K562 (cell line): ENCODE results near the gene RMC1. TPM values are rescaled to one million over a fixed set of nuclear protein-coding genes. Genes with fewer than 3 reads are reported as not detected.

Source experiments
- ATAC-seq: fragments of 200-7000 bp; cut with Tn5 transposase; 3 replicates; pipeline ENCODE4 v1.9.1; 2020; ENCODE audit warnings: moderate library complexity
- BruUV-seq: library from RNA; stranded (reverse); fragments of 400-500 nt; replicated peaks from 2 replicates; lab custom pipeline; 2021; lab: Mats Ljungman, UMichigan
- CTCF ChIA-PET: fragments of 300-600 bp; formaldehyde crosslinking; extraction: SDS; loops from one replicate; lab custom pipeline; 2021; ENCODE audit warnings: low intra/inter-chr PET ratio; lab: Yijun Ruan, JAX
- POLR2A ChIA-PET: fragments of 300-600, 350-650 bp; sonication (Branson Sonifier 250); formaldehyde crosslinking; extraction: SDS; loops from one replicate; lab custom pipeline; 2021; ENCODE audit warnings: antibody characterized with exemption, inconsistent platforms; lab: Yijun Ruan, JAX
- DNase-seq, 4 experiments: peaks; one replicate each; pipeline versions ENCODE4 v3.0.0 to v3.0.0-alpha.2; 2011 to 2018; ENCODE audit warnings: low spot score in 3 of 4, mixed read lengths in 3 of 4; ENCODE audit errors: extremely low read depth in 1 of 4
- FAIRE-seq: peaks from 2 replicates; lab custom pipeline; 2011; peaks lifted over from hg19 to GRCh38; lab: Jason Lieb, UNC
- H2AFZ ChIP-seq: 2 replicates; pipeline ENCODE4 v1.6.0; 2011; ENCODE audit warnings: low read depth, low read length, control low read depth, inconsistent platforms
- H3K27ac ChIP-seq: fragments of 200-600 bp; 3 replicates; pipeline ENCODE4 v1.8.0; 2011; ENCODE audit warnings: low read depth, mild to moderate bottlenecking, control low read depth, inconsistent platforms, low read length, moderate library complexity, mixed read lengths; ENCODE audit errors: extremely low read depth
- H3K27me3 ChIP-seq, 2 experiments: fragments of 300-600 bp in 1 of 2; 2 replicates in 1 of 2; 3 replicates in 1 of 2; pipeline versions ENCODE4 v1.6.0 to v1.8.0; 2011; ENCODE audit warnings: inconsistent platforms in 2 of 2, low read length in 2 of 2, mild to moderate bottlenecking in 1 of 2, mixed read lengths in 1 of 2, moderate library complexity in 1 of 2; ENCODE audit not compliant: control insufficient read depth in 2 of 2, insufficient read depth in 2 of 2
- H3K36me3 ChIP-seq: fragments of 300-600 bp; 3 replicates; pipeline ENCODE4 v1.8.0; 2011; ENCODE audit warnings: mild to moderate bottlenecking, low read length, inconsistent platforms; ENCODE audit not compliant: control insufficient read depth, insufficient read depth
- H3K4me1 ChIP-seq, 2 experiments: fragments of 200-600 bp in 1 of 2; replicated peaks in 1 of 2; 2 replicates in 1 of 2; 3 replicates in 1 of 2; pipeline versions ENCODE4 v1.5.1 to v1.8.0; 2011; ENCODE audit warnings: inconsistent platforms in 2 of 2, low read length in 2 of 2, mild to moderate bottlenecking in 1 of 2, mixed read lengths in 1 of 2, moderate library complexity in 1 of 2; ENCODE audit not compliant: control insufficient read depth in 2 of 2, insufficient read depth in 2 of 2
- H3K4me2 ChIP-seq: 2 replicates; pipeline ENCODE4 v1.6.1; 2011; ENCODE audit warnings: low read length, control low read depth, inconsistent platforms, mixed read lengths; ENCODE audit not compliant: insufficient read depth
- H3K4me3 ChIP-seq: fragments of 200-600 bp; sonication (generic), shearing (Covaris generic); 2 replicates; pipeline ENCODE4 v1.5.1; 2016; ENCODE audit warnings: control low read depth, inconsistent platforms
- H3K79me2 ChIP-seq: fragments of 200-600 bp; 3 replicates; pipeline ENCODE4 v1.8.0; 2011; ENCODE audit warnings: low read length, inconsistent platforms; ENCODE audit not compliant: control insufficient read depth, insufficient read depth
- H3K9ac ChIP-seq, 2 experiments: 2 replicates each; pipeline versions ENCODE4 v1.6.0 to v1.6.1; 2011; ENCODE audit warnings: low read depth in 2 of 2, low read length in 2 of 2, control low read depth in 1 of 2, inconsistent platforms in 1 of 2, mild to moderate bottlenecking in 1 of 2, mixed read lengths in 1 of 2; ENCODE audit not compliant: insufficient read depth in 1 of 2
- H3K9me1 ChIP-seq: one replicate; pipeline ENCODE4 v1.6.0; 2011; ENCODE audit warnings: inconsistent platforms, mild to moderate bottlenecking, low read length, moderate library complexity; ENCODE audit not compliant: control insufficient read depth, insufficient read depth
- H3K9me3 ChIP-seq: replicated peaks from 2 replicates; pipeline ENCODE4 v1.5.1; 2011; ENCODE audit warnings: low read depth, low read length, inconsistent platforms; ENCODE audit not compliant: control insufficient read depth, insufficient read depth
- H4K20me1 ChIP-seq: replicated peaks from 2 replicates; pipeline ENCODE4 v1.6.1; 2011; ENCODE audit warnings: low read length, inconsistent platforms, mixed read lengths; ENCODE audit not compliant: control insufficient read depth, insufficient read depth
- FOXM1 ChIP-seq, 2 experiments: fragments of 450-650 bp in 1 of 2; sonication (generic) in 1 of 2; formaldehyde crosslinking in 1 of 2; IDR thresholded peaks; 2 replicates each; pipeline versions ENCODE4 v1.6.1 to v1.9.0; 2017 to 2022; ENCODE audit warnings: low read depth in 2 of 2, mild to moderate bottlenecking in 2 of 2, missing genetic modification reagents in 1 of 2, moderate library complexity in 1 of 2
- HNRNPUL1 ChIP-seq: fragments of 200-400 bp; formaldehyde crosslinking; IDR thresholded peaks from 2 replicates; pipeline ENCODE4 v1.6.1; 2017; ENCODE audit warnings: low read length
- MBD2 ChIP-seq: sonication (generic); IDR thresholded peaks from 2 replicates; pipeline ENCODE4 v1.6.1; 2016; ENCODE audit warnings: low read depth, borderline replicate concordance
- MEF2A ChIP-seq: IDR thresholded peaks from 2 replicates; pipeline ENCODE4 v1.6.1; 2011; ENCODE audit warnings: low read depth, mild to moderate bottlenecking, low read length, moderate library complexity; ENCODE audit not compliant: control insufficient read depth
- MXD1 ChIP-seq: fragments of 250-450 bp; sonication (Bioruptor Pico); IDR thresholded peaks from 2 replicates; pipeline ENCODE4 v1.8.0; 2021; ENCODE audit warnings: borderline replicate concordance, mild to moderate bottlenecking, moderate library complexity; ENCODE audit not compliant: poor library complexity, severe bottlenecking
- NEUROD1 ChIP-seq: fragments of 150-350 bp; IDR thresholded peaks from 2 replicates; pipeline ENCODE4 v1.6.1; 2014; ENCODE audit warnings: borderline replicate concordance, low read length, low read depth; ENCODE audit not compliant: partially characterized antibody
- NR3C1 ChIP-seq: sonication (generic); formaldehyde crosslinking; IDR thresholded peaks from 2 replicates; pipeline ENCODE4 v1.8.1; 2022; ENCODE audit warnings: missing genetic modification reagents
- RAD21 ChIP-seq, 2 experiments: fragments of 250-450 bp in 1 of 2; fragments of 450-650 bp in 1 of 2; sonication (Bioruptor Pico) in 1 of 2; formaldehyde crosslinking in 1 of 2; IDR thresholded peaks in 1 of 2; conservative IDR thresholded peaks in 1 of 2; 2 replicates each; pipeline versions ENCODE4 v1.4.0 to v1.8.0; 2020 to 2022; ENCODE audit warnings: mild to moderate bottlenecking in 2 of 2, moderate library complexity in 1 of 2
- SMARCC2 ChIP-seq: fragments of 450-650 bp; IDR thresholded peaks from 2 replicates; pipeline ENCODE4 v1.6.1; 2017; ENCODE audit warnings: antibody characterized with exemption, moderate library complexity, mild to moderate bottlenecking, low read depth
- TGIF2 ChIP-seq: sonication (generic); formaldehyde crosslinking; IDR thresholded peaks from 2 replicates; pipeline ENCODE4 v1.8.1; 2022; ENCODE audit warnings: mild to moderate bottlenecking, missing genetic modification reagents, moderate library complexity
- ZNF282 ChIP-seq: sonication (generic); formaldehyde crosslinking; IDR thresholded peaks from 2 replicates; pipeline ENCODE4 v1.8.1; 2023; ENCODE audit warnings: missing genetic modification reagents
- ZNF766 ChIP-seq: fragments of 200-800 bp; sonication (Bioruptor generic); conservative IDR thresholded peaks from 2 replicates; pipeline ENCODE4 v1.6.1; 2016; ENCODE audit warnings: missing genetic modification characterization, missing compliant biosample characterization
- WGBS: fragments of 100-300 bp; shearing (Covaris generic); methylation state at CpG from one replicate; pipeline ENCODE4 v1.1.6; 2016; ENCODE audit warnings: low coverage, mixed read lengths; ENCODE audit not compliant: insufficient coverage; ENCODE audit errors: missing lambda C conversion rate; 5-methylcytosine and 5-hydroxymethylcytosine counted together
- in situ Hi-C: fragments of 300-500 bp; cut with MboI; formaldehyde crosslinking; loops from 4 replicates; pipeline ENCODE4 v1.15.0; 2018; ENCODE audit warnings: inconsistent platforms, mixed read lengths
- intact Hi-C: fragments of 100-400 bp; cut with micrococcal nuclease; formaldehyde crosslinking; loops from 2 replicates; pipeline ENCODE4 v1.14.2; 2022
- polyA plus RNA-seq, 8 experiments: library from polyadenylated mRNA; depleted of rRNA in 4 of 8; stranded (reverse) in 5 of 8; unstranded in 3 of 8; fragments of >200 nt; fragmentation: Nextera tagmentation in 2 of 8; fragmentation: Illumina TruSeq in 1 of 8; extraction: Ambion mirVana in 2 of 8; extraction: Trizol in 1 of 8; gene quantifications; 2 replicates each; pipeline versions ENCODE4 v1.2.1 to v1.2.3, GENCODE V29; 2011 to 2014; ENCODE audit warnings: inconsistent platforms in 1 of 8, missing spikeins in 1 of 8
- total RNA-seq, 7 experiments: library from RNA; depleted of rRNA in 6 of 7; stranded (reverse); fragments of >200 nt in 6 of 7; fragmentation: Illumina TruSeq in 2 of 7; extraction: Trizol in 2 of 7; gene quantifications; 2 replicates each; pipeline versions ENCODE4 v1.2.1 to v1.2.3, GENCODE V29; 2011 to 2021; ENCODE audit warnings: low replicate concordance in 1 of 7
- TF ChIP-seq, protein P1 (sequence below): fragments of 250-450 bp; sonication (Bioruptor Pico); IDR thresholded peaks from 2 replicates; pipeline ENCODE4 v1.5.0; 2021; ENCODE audit warnings: mild to moderate bottlenecking, moderate library complexity
- TF ChIP-seq, protein P2 (sequence below), 2 experiments: fragments of 150-350 bp in 1 of 2; IDR thresholded peaks; 2 replicates each; pipeline ENCODE4 v1.6.1; 2012 to 2016; ENCODE audit warnings: low read depth in 2 of 2, low read length in 2 of 2, mild to moderate bottlenecking in 1 of 2, moderate library complexity in 1 of 2

Gene RMC1
- total and polyA plus RNA-seq, 9 of the 15 experiments (the other 6 are each of a cell fraction or from before 2014, with no cell fraction given), result 7.5 to 42.4 (median 35.5) TPM

GRCh38 chr18:23556145-23556780 is 53.0 kb downstream of the RMC1 start:
- DNase-seq (no peak), ATAC-seq (no peak), FAIRE-seq (no peak)
- no peaks in the 10 kb centered on the region for H4K20me1 ChIP-seq
- H3K79me2 ChIP-seq, result no peaks in the 10 kb centered on the region
- ChIA-PET POLR2A (interaction anchor here (0.7 to 0.8 kb wide), 2 partner anchors 8 to 125 kb away, joined by 3 read pairs; no protein-coding TSS in a partner anchor), CTCF (no interaction called here)
- H3K9ac ChIP-seq, result no peak overlapping the region
- no peak overlapping the region for H3K4me3 ChIP-seq
- no peaks in the 10 kb centered on the region for H3K27me3 ChIP-seq
- no TSS peak for BruUV-seq
- no peak overlapping the region for H3K4me2 ChIP-seq
- no peak overlapping the region for H3K27ac ChIP-seq
- peaks cover 91% of the 10 kb centered on the region for H3K36me3 ChIP-seq
- 93% methylated on average over 18 of the region's 19 CpGs for WGBS
- in situ Hi-C loops (no loop called here), intact Hi-C loops (no loop called here)
- H3K4me1 ChIP-seq, result no peaks in the 10 kb centered on the region
- H2AFZ ChIP-seq, result no peak overlapping the region
- no peaks in the 10 kb centered on the region for H3K9me3 ChIP-seq
- H3K9me1 ChIP-seq, result no peaks in the 10 kb centered on the region
- TF ChIP-seq MBD2 (no peak), TGIF2 (CRISPR knock-in tag) (no peak), ZNF282 (CRISPR knock-in tag) (no peak), FOXM1 (IDR thresholded peaks at IDR 0.05; ENCODE audit: low read depth) (no peak), FOXM1 (CRISPR knock-in tag; IDR thresholded peaks at IDR 0.05; ENCODE audit: low read depth) (no peak), MEF2A (no peak), HNRNPUL1 (no peak), NEUROD1 (no peak), NR3C1 (CRISPR knock-in tag) (no peak), SMARCC2 (no peak), MXD1 (CRISPR knock-in tag) (no peak), ZNF766 (CRISPR knock-in tag) (no peak), RAD21 (CRISPR knock-in tag; conservative IDR thresholded peaks at IDR 0.05 in 1 of 2, IDR thresholded peaks at IDR 0.05 in 1 of 2) (no peak)
- TF ChIP-seq, protein P1, sequence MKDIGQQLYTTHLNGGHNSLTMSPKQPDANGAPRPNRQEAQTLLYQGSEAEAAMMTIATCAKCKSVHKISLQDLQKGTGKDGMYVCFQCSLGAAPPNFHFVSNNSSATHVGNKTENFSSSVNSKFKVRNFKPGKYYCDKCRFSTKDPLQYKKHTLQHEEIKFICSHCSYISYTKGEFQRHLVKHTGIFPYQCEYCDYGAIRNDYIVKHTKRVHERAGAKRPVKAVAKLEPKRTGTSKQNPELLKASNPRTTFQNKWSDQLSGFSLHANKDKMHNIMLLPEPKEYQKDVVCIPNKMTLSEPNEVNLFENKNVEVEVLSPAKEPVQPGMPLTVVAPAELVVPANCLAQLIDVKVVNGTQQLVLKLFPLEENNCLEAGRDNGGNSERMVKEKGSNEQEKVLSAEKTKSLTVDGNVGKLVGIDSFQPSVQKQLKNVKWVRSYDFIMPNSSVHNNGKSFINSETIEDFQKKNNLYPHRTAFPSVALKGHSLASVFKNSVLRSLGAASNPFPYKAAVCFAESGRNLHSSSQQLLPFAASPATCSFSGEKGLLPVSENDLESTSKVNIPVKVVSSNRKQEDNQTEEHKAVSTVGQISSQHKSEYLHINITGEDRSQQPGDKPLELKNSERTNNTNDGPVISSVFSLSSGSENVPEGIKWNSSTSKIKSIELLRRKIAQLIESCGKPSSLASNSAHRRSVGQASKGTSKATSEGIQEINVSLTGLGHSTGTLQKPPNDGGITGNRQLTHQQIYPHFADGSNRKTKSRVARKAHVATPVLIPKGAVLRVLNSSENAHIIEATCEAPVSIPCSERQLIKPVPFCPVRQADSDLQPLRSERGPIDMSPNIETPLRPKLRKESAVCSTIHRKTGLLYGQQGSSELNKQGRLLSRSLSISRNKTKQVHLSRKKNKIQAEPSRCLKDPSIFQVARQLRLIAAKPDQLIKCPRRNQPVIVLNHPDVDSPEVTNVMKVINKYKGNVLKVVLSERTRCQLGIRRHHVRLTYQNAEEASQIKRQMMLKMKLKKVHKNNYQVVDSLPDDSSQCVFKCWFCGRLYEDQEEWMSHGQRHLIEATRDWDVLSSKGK (CRISPR knock-in tag), result no peak
- TF ChIP-seq, protein P2, sequence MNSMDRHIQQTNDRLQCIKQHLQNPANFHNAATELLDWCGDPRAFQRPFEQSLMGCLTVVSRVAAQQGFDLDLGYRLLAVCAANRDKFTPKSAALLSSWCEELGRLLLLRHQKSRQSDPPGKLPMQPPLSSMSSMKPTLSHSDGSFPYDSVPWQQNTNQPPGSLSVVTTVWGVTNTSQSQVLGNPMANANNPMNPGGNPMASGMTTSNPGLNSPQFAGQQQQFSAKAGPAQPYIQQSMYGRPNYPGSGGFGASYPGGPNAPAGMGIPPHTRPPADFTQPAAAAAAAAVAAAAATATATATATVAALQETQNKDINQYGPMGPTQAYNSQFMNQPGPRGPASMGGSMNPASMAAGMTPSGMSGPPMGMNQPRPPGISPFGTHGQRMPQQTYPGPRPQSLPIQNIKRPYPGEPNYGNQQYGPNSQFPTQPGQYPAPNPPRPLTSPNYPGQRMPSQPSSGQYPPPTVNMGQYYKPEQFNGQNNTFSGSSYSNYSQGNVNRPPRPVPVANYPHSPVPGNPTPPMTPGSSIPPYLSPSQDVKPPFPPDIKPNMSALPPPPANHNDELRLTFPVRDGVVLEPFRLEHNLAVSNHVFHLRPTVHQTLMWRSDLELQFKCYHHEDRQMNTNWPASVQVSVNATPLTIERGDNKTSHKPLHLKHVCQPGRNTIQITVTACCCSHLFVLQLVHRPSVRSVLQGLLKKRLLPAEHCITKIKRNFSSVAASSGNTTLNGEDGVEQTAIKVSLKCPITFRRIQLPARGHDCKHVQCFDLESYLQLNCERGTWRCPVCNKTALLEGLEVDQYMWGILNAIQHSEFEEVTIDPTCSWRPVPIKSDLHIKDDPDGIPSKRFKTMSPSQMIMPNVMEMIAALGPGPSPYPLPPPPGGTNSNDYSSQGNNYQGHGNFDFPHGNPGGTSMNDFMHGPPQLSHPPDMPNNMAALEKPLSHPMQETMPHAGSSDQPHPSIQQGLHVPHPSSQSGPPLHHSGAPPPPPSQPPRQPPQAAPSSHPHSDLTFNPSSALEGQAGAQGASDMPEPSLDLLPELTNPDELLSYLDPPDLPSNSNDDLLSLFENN (IDR thresholded peaks at IDR 0.05; ENCODE audit: low read depth in 2 of 2, low read length in 2 of 2), result no peak
